ENCODE measurements around the gene TMEM63A.

TMEM63A gene

GRCh38 chr1:225914947-225915346 lies 32.8 kb upstream of the TMEM63A start:
- no peak for TF ChIP-seq CTCF (IDR thresholded peaks at IDR 0.05)

GRCh38 chr1:225914391-225914790 lies 32.2 kb upstream of the TMEM63A start:
- TF ChIP-seq CTCF (IDR thresholded peaks at IDR 0.05), result no peak

GRCh38 chr1:225911191-225912130 lies 29.3 kb upstream of the TMEM63A start:
- TF ChIP-seq CTCF (IDR thresholded peaks at IDR 0.05), result peak; percentile 42

GRCh38 chr1:225909477-225909876 lies 27.3 kb upstream of the TMEM63A start:
- TF ChIP-seq CTCF (IDR thresholded peaks at IDR 0.05), result no peak

- no peak for TF ChIP-seq CTCF (IDR thresholded peaks at IDR 0.05)
These were observed 26.6 kb upstream of the TMEM63A start for GRCh38 chr1:225908773-225909172.

- no peak for TF ChIP-seq CTCF (IDR thresholded peaks at IDR 0.05)
These were observed 25.9 kb upstream of the TMEM63A start for GRCh38 chr1:225908013-225908640.

- TF ChIP-seq CTCF (IDR thresholded peaks at IDR 0.05), result no peak
These were observed 25.2 kb upstream of the TMEM63A start for GRCh38 chr1:225907341-225907740.

Data from LNCAP (cell line).